ENCODE measurements around the gene ARID3A.

ARID3A gene

GRCh38 chr19:947707-948539, 22.1 kb downstream of the ARID3A start:
- peaks cover 22 to 23% of the 10 kb centered on the region in 2 donors for H3K4me1 ChIP-seq (ENCODE audit: control insufficient read depth in 2 of 2, insufficient read depth in 2 of 2, low read length in 2 of 2)
- H3K36me3 ChIP-seq (ENCODE audit: control insufficient read depth in 2 of 2, insufficient read depth in 2 of 2, low read length in 2 of 2): no peaks in the 10 kb centered on the region
- H3K9me3 ChIP-seq (ENCODE audit: control insufficient read depth in 2 of 2, low read length in 2 of 2): no peaks in the 10 kb centered on the region
- no peaks in the 10 kb centered on the region for H3K27me3 ChIP-seq (ENCODE audit: control insufficient read depth in 2 of 2, insufficient read depth in 2 of 2, low read length in 2 of 2)
- peak overlapping the region; percentile 28 to 67 for H3K27ac ChIP-seq (ENCODE audit: low read depth in 2 of 2, low read length in 2 of 2)
- no peak overlapping the region for H3K9ac ChIP-seq (ENCODE audit: low read depth in 1 of 2, low read length in 2 of 2)
- H3K4me3 ChIP-seq (ENCODE audit: low read length in 2 of 2): no peak overlapping the region

GRCh38 chr19:948842-949496, 23.1 kb downstream of the ARID3A start:
- Histone ChIP-seq H3K27me3 (ENCODE audit: control insufficient read depth in 2 of 2, insufficient read depth in 2 of 2, low read length in 2 of 2) (no peaks in the 10 kb centered on the region), H3K4me3 (ENCODE audit: low read length in 2 of 2) (no peak overlapping the region), H3K36me3 (ENCODE audit: control insufficient read depth in 2 of 2, insufficient read depth in 2 of 2, low read length in 2 of 2) (no peaks in the 10 kb centered on the region), H3K4me1 (ENCODE audit: control insufficient read depth in 2 of 2, insufficient read depth in 2 of 2, low read length in 2 of 2) (peaks cover 21 to 23% of the 10 kb centered on the region in 2 donors), H3K27ac (ENCODE audit: low read depth in 2 of 2, low read length in 2 of 2) (no peak overlapping the region), H3K9me3 (ENCODE audit: control insufficient read depth in 2 of 2, low read length in 2 of 2) (no peaks in the 10 kb centered on the region), H3K9ac (ENCODE audit: low read depth in 1 of 2, low read length in 2 of 2) (no peak overlapping the region)

- no peak overlapping the region for H3K27ac ChIP-seq (ENCODE audit: low read depth in 2 of 2, low read length in 2 of 2)
- H3K27me3 ChIP-seq (ENCODE audit: control insufficient read depth in 2 of 2, insufficient read depth in 2 of 2, low read length in 2 of 2): no peaks in the 10 kb centered on the region
- no peak overlapping the region for H3K4me3 ChIP-seq (ENCODE audit: low read length in 2 of 2)
- no peaks in the 10 kb centered on the region for H3K9me3 ChIP-seq (ENCODE audit: control insufficient read depth in 2 of 2, low read length in 2 of 2)
- no peak overlapping the region for H3K9ac ChIP-seq (ENCODE audit: low read depth in 1 of 2, low read length in 2 of 2)
- no peaks in the 10 kb centered on the region for H3K36me3 ChIP-seq (ENCODE audit: control insufficient read depth in 2 of 2, insufficient read depth in 2 of 2, low read length in 2 of 2)
- H3K4me1 ChIP-seq (ENCODE audit: control insufficient read depth in 2 of 2, insufficient read depth in 2 of 2, low read length in 2 of 2): peaks cover 11 to 14% of the 10 kb centered on the region in 2 donors
Measured at GRCh38 chr19:950352-951066, 24.7 kb downstream of the ARID3A start.

GRCh38 chr19:952049-952679, 26.3 kb downstream of the ARID3A start:
- Histone ChIP-seq H3K9me3 (ENCODE audit: control insufficient read depth in 2 of 2, low read length in 2 of 2) (no peaks in the 10 kb centered on the region), H3K36me3 (ENCODE audit: control insufficient read depth in 2 of 2, insufficient read depth in 2 of 2, low read length in 2 of 2) (no peaks in the 10 kb centered on the region), H3K27me3 (ENCODE audit: control insufficient read depth in 2 of 2, insufficient read depth in 2 of 2, low read length in 2 of 2) (peaks cover 0 to 2% of the 10 kb centered on the region in 2 donors), H3K4me1 (ENCODE audit: control insufficient read depth in 2 of 2, insufficient read depth in 2 of 2, low read length in 2 of 2) (peaks cover 18 to 20% of the 10 kb centered on the region in 2 donors), H3K4me3 (ENCODE audit: low read length in 2 of 2) (no peak overlapping the region), H3K27ac (ENCODE audit: low read depth in 2 of 2, low read length in 2 of 2) (peak overlapping the region in 1 of 2 donors; percentile 63), H3K9ac (ENCODE audit: low read depth in 1 of 2, low read length in 2 of 2) (peak overlapping the region in 1 of 2 donors; percentile 59)

GRCh38 chr19:952680-953444, 27.0 kb downstream of the ARID3A start:
- Histone ChIP-seq H3K4me3 (ENCODE audit: low read length in 2 of 2) (peak overlapping the region; percentile 39 to 57), H3K36me3 (ENCODE audit: control insufficient read depth in 2 of 2, insufficient read depth in 2 of 2, low read length in 2 of 2) (no peaks in the 10 kb centered on the region), H3K27me3 (ENCODE audit: control insufficient read depth in 2 of 2, insufficient read depth in 2 of 2, low read length in 2 of 2) (peaks cover 0 to 2% of the 10 kb centered on the region in 2 donors), H3K9me3 (ENCODE audit: control insufficient read depth in 2 of 2, low read length in 2 of 2) (no peaks in the 10 kb centered on the region), H3K9ac (ENCODE audit: low read depth in 1 of 2, low read length in 2 of 2) (peak overlapping the region; percentile 59 to 63), H3K27ac (ENCODE audit: low read depth in 2 of 2, low read length in 2 of 2) (peak overlapping the region in 1 of 2 donors; percentile 63), H3K4me1 (ENCODE audit: control insufficient read depth in 2 of 2, insufficient read depth in 2 of 2, low read length in 2 of 2) (peaks cover 18 to 20% of the 10 kb centered on the region in 2 donors)

GRCh38 chr19:953445-954271, 27.8 kb downstream of the ARID3A start:
- Histone ChIP-seq H3K9ac (ENCODE audit: low read depth in 1 of 2, low read length in 2 of 2) (no peak overlapping the region), H3K4me1 (ENCODE audit: control insufficient read depth in 2 of 2, insufficient read depth in 2 of 2, low read length in 2 of 2) (peaks cover 18 to 20% of the 10 kb centered on the region in 2 donors), H3K27ac (ENCODE audit: low read depth in 2 of 2, low read length in 2 of 2) (no peak overlapping the region), H3K9me3 (ENCODE audit: control insufficient read depth in 2 of 2, low read length in 2 of 2) (no peaks in the 10 kb centered on the region), H3K36me3 (ENCODE audit: control insufficient read depth in 2 of 2, insufficient read depth in 2 of 2, low read length in 2 of 2) (no peaks in the 10 kb centered on the region), H3K27me3 (ENCODE audit: control insufficient read depth in 2 of 2, insufficient read depth in 2 of 2, low read length in 2 of 2) (peaks cover 0 to 2% of the 10 kb centered on the region in 2 donors), H3K4me3 (ENCODE audit: low read length in 2 of 2) (no peak overlapping the region)

GRCh38 chr19:954272-954671, 28.4 kb downstream of the ARID3A start:
- Histone ChIP-seq H3K9ac (ENCODE audit: low read depth in 1 of 2, low read length in 2 of 2) (no peak overlapping the region), H3K27me3 (ENCODE audit: control insufficient read depth in 2 of 2, insufficient read depth in 2 of 2, low read length in 2 of 2) (peaks cover 0 to 2% of the 10 kb centered on the region in 2 donors), H3K4me3 (ENCODE audit: low read length in 2 of 2) (no peak overlapping the region), H3K27ac (ENCODE audit: low read depth in 2 of 2, low read length in 2 of 2) (no peak overlapping the region), H3K4me1 (ENCODE audit: control insufficient read depth in 2 of 2, insufficient read depth in 2 of 2, low read length in 2 of 2) (peaks cover 18 to 20% of the 10 kb centered on the region in 2 donors), H3K36me3 (ENCODE audit: control insufficient read depth in 2 of 2, insufficient read depth in 2 of 2, low read length in 2 of 2) (no peaks in the 10 kb centered on the region), H3K9me3 (ENCODE audit: control insufficient read depth in 2 of 2, low read length in 2 of 2) (no peaks in the 10 kb centered on the region)

GRCh38 chr19:954672-955494, 29.0 kb downstream of the ARID3A start:
- H3K27ac ChIP-seq (ENCODE audit: low read depth in 2 of 2, low read length in 2 of 2): no peak overlapping the region
- peaks cover 18 to 20% of the 10 kb centered on the region in 2 donors for H3K4me1 ChIP-seq (ENCODE audit: control insufficient read depth in 2 of 2, insufficient read depth in 2 of 2, low read length in 2 of 2)
- peaks cover 0 to 3% of the 10 kb centered on the region in 2 donors for H3K36me3 ChIP-seq (ENCODE audit: control insufficient read depth in 2 of 2, insufficient read depth in 2 of 2, low read length in 2 of 2)
- H3K9ac ChIP-seq (ENCODE audit: low read depth in 1 of 2, low read length in 2 of 2): no peak overlapping the region
- H3K4me3 ChIP-seq (ENCODE audit: low read length in 2 of 2): no peak overlapping the region
- H3K9me3 ChIP-seq (ENCODE audit: control insufficient read depth in 2 of 2, low read length in 2 of 2): no peaks in the 10 kb centered on the region
- peaks cover 0 to 2% of the 10 kb centered on the region in 2 donors for H3K27me3 ChIP-seq (ENCODE audit: control insufficient read depth in 2 of 2, insufficient read depth in 2 of 2, low read length in 2 of 2)
